ENCODE data around the gene PDE12.

The PDE12 gene, protein sequence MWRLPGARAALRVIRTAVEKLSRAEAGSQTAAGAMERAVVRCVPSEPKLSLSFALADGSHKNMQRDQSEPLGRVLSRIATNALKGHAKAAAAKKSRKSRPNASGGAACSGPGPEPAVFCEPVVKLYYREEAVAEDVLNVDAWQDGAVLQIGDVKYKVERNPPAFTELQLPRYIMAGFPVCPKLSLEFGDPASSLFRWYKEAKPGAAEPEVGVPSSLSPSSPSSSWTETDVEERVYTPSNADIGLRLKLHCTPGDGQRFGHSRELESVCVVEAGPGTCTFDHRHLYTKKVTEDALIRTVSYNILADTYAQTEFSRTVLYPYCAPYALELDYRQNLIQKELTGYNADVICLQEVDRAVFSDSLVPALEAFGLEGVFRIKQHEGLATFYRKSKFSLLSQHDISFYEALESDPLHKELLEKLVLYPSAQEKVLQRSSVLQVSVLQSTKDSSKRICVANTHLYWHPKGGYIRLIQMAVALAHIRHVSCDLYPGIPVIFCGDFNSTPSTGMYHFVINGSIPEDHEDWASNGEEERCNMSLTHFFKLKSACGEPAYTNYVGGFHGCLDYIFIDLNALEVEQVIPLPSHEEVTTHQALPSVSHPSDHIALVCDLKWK

GRCh38 chr3:57555738-57556458 is at the start of gene PDE12:
Gene PDE12 (plus strand): TSS chr3:57556274. CDS start chr3:57556380, 106 bp downstream.
- peak; percentile 85 to 96 for DNase-seq

DNA sequence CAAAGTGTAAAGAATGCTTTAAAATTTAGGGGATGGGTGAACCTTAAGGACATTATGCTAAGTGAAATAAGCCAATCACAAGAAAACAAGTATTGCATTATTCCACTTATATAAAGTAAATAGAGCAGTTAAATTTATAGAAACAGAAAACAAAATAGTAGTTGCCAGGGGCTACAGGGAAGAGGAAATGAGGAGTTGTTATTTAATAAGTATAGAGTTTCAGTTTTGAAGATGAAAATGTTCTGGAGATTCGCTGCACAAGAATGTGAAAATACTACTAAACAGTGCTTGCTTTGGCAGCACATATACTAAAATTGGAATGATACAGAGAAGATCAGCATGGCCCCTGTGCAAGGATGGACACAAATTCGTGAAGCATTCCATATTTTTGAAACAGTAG is 43.9 kb upstream of the PDE12 start:
- DNase-seq: no peak

DNA sequence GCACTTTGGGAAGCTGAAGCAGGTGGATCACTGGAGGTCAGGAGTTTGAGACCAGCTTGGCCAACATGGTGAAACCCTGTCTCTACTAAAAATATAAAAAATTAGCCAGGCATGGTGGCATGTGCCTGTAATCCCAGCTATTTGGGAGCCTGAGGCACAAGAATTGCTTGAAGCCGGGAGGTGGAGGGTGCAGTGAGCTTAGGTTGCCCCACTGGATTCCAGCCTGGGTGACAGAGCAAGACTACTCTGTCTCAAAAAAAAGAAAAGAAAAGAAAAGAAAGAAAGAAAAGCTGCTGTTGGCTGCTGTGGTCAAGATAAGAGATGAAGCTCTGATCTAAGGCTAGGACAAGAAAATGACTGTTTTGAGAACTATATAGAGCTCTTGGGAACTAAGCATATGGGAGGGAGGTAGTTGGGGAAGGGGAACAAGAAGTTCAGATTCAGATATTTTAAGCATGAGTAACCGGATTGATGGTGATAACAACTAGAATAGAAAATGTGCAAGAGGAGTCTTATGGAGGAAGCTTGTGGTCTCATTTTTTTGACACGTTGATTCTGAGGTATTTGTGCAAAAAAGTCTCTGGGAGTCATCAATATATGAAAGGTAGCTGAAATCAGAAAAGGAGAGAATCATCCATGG is 37.7 kb upstream of the PDE12 start:
- DNase-seq: no peak

GRCh38 chr3:57530071-57530608 is 25.9 kb upstream of the PDE12 start:
- no peak for DNase-seq

- DNase-seq: no peak
Measured at GRCh38 chr3:57538465-57538864, 17.6 kb upstream of the PDE12 start.

- no peak for DNase-seq
Measured at GRCh38 chr3:57544181-57545125, 11.6 kb upstream of the PDE12 start, which contains the start of gene DNAH12. Gene DNAH12 (minus strand): TSS chr3:57544344. CDS start chr3:57542870, 1,474 bp downstream.

DNA sequence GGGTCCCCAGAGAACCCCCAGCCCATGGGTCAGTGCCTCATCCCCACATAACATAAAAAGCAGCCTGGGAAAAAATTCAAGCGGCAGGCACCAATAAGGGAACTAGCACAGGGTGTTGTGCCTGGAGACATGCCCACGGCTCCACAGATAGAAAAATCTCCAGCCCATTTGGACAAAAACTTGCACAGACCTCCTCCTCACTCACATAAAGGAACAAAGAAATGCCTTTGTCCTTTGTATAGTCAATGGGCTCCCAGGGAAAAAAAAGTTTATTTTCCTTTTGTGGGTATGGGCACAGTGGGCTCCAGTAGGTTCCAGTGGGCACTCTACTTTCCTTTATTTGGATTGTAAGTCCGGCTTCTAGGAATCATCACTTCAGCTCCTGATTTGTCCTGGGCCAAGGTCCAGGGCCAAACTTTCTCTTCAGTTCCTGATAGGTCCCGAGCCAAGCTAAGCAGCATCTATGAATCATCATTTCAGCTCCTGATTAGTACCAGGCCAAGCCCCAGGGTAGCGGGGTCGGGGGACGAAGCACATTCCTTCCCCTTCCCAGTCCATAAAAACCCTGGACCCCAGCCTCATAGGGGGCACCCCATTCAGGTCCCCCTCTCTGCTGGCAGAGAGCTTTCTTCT is 10.3 kb upstream of the PDE12 start:
- no peak for DNase-seq

DNA sequence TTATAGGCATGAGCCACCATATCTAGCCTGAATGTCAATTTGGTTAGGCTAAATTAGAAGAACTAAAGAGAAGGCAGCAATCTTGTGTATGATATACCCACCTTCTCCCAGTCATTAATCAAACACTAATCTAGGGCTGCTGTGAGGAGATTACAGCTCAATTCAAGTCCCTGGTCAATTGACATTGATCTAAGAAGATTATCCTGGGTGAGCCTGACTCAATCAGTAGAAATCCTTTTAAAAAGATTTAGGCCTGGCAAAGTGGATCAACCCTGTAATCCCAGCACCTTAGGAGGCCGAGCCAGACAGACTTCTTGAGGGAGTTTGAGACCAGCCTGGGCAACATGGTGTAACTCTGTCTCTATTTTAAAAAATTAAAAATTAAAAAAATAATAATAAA is 9.5 kb upstream of the PDE12 start:
- DNase-seq: no peak

- DNase-seq: peak in 1 of 2 donors; percentile 8
Measured at GRCh38 chr3:57555306-57555705, 768 bp upstream of the PDE12 start.

DNA sequence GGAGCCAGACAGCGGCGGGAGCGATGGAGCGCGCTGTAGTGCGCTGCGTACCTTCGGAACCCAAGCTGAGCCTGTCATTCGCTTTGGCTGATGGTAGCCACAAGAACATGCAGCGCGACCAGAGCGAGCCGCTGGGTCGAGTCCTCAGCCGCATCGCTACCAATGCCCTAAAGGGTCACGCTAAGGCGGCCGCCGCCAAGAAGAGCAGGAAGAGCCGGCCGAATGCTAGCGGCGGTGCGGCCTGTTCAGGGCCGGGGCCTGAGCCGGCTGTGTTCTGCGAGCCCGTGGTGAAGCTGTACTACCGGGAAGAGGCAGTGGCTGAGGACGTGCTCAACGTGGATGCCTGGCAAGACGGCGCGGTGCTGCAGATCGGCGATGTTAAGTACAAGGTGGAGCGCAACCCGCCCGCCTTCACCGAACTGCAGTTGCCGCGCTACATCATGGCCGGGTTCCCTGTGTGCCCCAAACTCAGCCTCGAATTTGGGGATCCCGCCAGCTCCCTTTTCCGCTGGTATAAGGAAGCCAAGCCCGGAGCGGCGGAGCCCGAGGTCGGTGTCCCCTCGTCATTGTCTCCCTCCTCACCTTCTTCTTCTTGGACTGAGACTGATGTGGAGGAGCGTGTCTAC is 498 bp downstream of the PDE12 start:
- peak in 1 of 2 donors; percentile 2 for DNase-seq

GRCh38 chr3:57557085-57557537 is 1.0 kb downstream of the PDE12 start:
- peak; percentile 25 to 33 for DNase-seq

DNA sequence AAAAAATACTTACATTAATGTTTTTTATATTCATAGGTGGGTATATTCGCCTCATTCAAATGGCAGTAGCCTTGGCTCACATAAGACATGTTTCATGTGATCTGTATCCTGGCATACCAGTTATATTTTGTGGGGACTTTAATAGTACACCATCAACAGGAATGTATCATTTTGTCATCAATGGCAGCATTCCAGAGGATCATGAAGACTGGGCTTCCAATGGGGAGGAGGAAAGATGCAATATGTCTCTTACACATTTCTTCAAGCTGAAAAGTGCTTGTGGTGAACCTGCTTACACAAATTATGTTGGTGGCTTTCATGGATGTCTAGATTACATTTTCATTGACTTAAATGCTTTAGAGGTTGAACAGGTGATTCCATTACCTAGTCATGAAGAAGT is 3.5 kb downstream of the PDE12 start:
- DNase-seq: no peak

GRCh38 chr3:57569859-57570450 is 13.9 kb downstream of the PDE12 start:
- no peak for DNase-seq

DNA sequence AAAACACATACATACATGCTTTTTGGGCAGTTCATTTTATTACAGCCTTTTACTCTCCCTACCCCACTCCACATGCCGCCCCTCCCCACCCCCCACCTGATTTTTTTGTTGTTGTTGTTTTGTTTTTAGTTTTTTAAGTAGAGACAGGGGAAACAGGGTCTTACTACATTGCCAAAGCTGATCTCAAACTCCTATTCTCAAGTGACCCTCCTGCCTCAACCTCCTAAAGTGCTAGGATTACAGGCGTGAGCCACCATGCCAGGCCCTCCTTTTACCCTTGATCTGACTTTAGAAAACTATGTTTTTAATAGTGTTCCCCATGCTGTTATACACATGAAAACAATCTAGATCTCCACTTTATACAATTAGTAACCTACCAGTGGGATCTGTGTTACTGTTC is 14.8 kb downstream of the PDE12 start:
- DNase-seq: no peak

GRCh38 chr3:57572096-57572495 is 16.0 kb downstream of the PDE12 start:
- no peak for DNase-seq

GRCh38 chr3:57575966-57576626 is 20.0 kb downstream of the PDE12 start:
- DNase-seq: no peak

DNA sequence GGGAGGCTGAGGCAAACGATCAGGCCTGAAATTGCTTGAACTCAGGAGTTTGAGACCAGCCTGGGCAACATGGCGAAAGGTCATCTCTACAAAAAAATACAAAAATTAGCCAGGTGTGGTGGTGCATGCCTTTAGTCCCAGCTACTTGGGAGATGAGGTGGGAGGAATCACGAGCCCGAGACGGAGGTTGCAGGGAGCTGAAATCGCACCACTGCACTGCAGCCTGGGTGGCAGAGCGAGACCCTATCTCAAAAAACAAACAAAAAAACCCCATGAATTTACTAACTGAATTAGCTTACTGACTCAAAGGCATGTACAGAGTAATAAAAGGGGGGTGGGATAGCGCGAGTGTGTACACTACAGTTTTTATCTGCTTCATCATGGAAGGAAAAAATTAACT is 21.7 kb downstream of the PDE12 start:
- DNase-seq: no peak

DNA sequence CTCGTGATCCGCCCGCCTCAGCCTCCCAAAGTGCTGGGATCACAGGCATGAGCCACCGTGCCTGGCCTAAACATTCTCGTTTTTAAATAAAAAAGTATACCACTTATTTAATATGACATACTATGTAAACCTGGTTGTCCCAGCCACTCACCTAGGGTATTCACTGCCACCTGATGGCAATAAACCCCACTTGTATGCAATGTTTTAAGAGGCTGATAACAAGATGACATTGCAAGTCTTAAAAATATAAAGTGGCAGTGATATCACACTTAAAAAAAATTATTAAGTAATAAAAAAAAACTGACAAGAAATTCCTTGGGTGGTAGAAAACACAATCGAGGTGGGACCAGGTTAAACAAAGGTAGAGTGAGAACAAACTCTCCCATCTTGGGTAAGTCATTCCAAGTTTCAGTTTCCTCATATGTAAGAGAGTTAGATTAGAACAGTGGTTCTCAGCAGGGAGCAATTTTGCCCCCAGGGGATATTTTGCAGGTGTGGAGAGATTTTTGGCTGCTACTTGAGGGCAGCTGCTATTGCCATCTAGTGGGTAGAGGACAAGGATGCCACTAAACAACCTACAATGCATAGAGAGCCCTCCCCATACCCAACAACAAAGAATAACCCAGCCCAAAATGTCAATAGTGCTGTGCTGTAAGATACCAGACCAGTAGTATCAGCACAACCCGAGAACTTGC is 26.5 kb downstream of the PDE12 start:
- no peak for DNase-seq

GRCh38 chr3:57583544-57583943 is 27.5 kb downstream of the PDE12 start:
- DNase-seq: no peak
